SW480 (cell line): ENCODE data around the gene C1orf105.
"Not testable (repeated sequence)": the region's sequence is repeated elsewhere in the genome, so short reads cannot be mapped to it uniquely, and the experiment has no call there.

ENCODE experiments used
- DNase-seq: peaks from one replicate; pipeline ENCODE4 v3.0.0-alpha.2; 2016; ENCODE audit warnings: low spot score

Gene C1orf105

DNA sequence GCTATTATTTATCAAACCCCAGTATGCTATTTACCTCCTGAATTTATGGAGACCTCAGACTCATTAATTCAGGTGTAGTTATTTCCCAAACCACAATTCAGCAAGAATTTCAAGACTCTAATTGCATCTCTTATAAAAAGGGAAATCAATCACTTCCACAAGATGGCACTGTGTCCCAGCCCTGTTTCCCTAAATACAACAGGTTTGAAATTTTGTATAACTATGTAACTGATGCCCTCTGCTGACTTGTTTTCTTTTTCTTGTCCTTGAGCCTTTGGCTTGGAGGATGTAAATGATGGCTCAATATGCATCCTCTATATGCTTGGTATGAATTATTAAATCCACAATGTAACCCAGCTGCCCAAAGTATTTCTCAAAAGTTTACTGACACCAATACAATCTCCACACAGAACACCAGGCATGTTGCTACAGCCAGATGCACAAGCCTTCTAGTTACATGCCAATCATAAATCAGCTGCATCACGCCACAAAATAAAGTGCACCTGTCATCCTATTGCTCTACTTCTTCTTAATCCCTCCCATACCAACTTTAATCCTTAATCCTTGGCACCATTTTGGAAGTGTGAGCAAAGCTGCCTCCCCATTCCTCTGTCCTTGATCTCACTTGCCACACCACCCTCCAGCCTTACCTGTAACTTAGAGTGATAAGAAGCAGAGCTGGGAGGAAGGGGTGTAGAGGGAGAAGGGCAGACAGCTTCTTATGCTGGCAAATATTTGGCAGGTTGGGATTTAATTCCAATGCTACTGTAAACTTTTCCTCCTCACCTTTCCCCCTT, 9.0 kb downstream of the C1orf105 start:
- DNase-seq, result peak; percentile 68

- DNase-seq, result no peak
These were observed 9.6 kb downstream of the C1orf105 start for GRCh38 chr1:172430128-172430454.

GRCh38 chr1:172431204-172431603, 10.7 kb downstream of the C1orf105 start:
- no peak for DNase-seq

- DNase-seq, result no peak
These were observed 11.3 kb downstream of the C1orf105 start for GRCh38 chr1:172431721-172432192.

DNA sequence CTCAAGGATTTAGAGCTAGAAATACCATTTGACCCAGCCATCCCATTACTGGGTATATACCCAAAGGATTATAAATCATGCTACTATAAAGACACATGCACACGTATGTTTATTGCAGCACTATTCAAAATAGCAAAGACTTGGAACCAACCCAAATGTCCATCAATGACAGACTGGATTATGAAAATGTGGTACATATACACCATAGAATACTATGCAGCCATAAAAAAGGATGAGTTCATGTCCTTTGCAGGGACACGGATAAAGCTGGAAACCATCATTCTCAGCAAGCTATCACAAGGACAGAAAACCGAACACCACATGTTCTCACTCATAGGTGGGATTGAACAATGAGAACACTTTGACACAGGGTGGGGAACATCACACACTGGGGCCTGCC, 16.7 kb downstream of the C1orf105 start:
- not testable (repeated sequence) for DNase-seq

- DNase-seq, result no peak
These were observed 21.9 kb downstream of the C1orf105 start for GRCh38 chr1:172442404-172442803.

DNA sequence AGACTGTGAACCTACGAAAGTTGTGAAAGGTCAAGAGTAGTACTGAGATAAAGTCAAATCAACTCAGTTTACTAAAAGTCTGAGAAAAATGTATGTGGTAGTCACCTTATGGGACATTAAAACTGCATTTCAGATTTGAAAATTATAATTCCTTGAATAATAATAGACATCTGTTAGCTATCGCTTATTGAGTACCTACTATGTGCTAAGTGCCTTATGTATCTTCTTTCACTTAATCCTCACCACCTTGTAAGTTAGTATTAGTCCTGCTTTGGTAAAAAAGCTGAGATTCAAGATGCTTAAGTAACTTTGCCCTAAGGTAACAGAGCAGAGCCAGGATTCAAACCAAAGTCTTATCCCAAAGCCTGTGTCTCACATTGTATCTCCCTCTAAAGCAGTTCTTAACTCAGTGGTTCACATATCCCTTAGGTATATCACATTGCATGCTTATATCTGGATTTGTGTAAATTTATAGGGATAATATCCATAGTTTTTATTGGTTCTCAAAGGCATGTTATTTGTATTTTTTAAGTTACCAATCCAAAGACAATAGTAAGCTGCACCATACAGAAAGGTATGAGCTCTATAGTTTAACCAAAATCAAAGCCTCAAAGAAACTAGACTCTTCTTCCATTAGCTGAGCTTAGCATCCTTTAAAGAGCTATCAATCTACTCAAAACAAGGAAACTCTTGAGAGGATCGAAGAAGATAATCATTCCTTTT, 22.5 kb downstream of the C1orf105 start:
- DNase-seq, result no peak

GRCh38 chr1:172443666-172444453, 23.4 kb downstream of the C1orf105 start, which contains the start of gene PIGC:
TSS of gene PIGC (minus strand) at chr1:172444069. CDS start at chr1:172442622, 1,447 bp downstream.
- peak; percentile 88 for DNase-seq

GRCh38 chr1:172446547-172446946, 26.1 kb downstream of the C1orf105 start:
- DNase-seq, result no peak

- DNase-seq, result no peak
These were observed 27.2 kb downstream of the C1orf105 start for GRCh38 chr1:172447641-172448040.

- peak; percentile 93 for DNase-seq
These were observed 28.6 kb downstream of the C1orf105 start for GRCh38 chr1:172448995-172449584.

DNA sequence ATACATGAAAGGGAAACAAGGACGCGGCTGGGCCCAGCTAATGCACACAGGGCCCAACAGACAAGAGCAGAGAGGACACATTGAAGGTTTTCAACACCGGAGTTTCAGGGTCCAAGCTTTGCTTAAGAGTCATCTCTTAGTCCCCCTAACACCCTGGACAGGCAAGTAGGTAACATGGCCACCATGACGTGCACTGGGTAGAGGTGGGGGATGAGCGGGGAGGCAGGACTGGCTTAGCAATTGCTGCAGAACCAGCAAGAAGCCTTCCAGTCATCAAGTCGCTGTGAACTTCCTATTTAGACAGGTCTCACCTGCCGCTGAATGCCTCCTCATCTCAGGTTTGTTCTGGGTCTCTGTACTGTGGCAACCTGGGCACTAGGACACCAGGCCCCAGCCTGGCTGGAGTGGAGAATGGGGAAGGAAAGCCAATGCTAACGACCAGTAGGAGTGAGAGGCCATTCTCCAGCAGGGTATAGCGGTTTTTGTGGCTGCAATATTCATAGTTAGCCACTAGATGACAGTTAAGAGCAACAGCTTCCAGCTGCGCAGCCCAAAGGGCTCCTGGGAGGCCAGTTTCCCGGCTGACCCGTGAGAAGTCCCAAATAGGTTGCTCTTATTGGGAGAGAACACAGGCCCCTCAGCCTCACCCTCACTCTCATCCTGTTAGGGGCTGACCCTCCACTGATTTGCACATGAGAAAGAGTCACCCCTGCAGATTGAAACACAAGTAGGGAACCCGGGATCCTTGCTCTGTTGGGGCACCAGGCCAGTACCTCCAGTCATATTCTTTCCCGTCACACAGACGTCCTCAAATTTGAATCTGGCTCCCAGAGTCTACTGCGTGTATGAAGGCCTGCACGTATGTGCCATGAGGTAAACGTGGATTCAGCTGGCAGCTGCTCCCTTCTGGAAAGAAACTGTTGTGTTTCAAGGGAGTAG, 29.4 kb downstream of the C1orf105 start:
- peak; percentile 89 for DNase-seq

DNA sequence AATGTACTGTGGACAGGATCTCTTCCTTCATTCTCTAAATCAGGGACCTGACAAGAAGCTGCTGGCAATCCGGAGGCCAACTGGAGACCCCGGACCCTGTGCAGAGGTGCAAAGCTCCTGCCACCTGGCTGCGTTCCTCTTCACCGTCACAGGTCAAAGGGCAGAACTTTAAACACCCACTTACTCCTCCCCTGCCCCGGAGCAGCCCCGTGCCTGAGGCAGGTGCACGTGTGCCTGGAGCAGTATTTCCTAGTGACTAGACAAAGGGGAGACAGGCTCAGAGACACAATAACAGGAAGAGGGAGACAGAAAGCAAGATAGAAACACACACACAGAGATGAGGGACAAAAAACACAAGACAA, 30.0 kb downstream of the C1orf105 start:
- peak; percentile 63 for DNase-seq

GRCh38 chr1:172451002-172451443, 30.5 kb downstream of the C1orf105 start:
- DNase-seq, result peak; percentile 82

- peak; percentile 28 for DNase-seq
These were observed 32.2 kb downstream of the C1orf105 start for GRCh38 chr1:172452536-172453152.

- DNase-seq, result no peak
These were observed 32.7 kb downstream of the C1orf105 start for GRCh38 chr1:172453153-172453545.

DNA sequence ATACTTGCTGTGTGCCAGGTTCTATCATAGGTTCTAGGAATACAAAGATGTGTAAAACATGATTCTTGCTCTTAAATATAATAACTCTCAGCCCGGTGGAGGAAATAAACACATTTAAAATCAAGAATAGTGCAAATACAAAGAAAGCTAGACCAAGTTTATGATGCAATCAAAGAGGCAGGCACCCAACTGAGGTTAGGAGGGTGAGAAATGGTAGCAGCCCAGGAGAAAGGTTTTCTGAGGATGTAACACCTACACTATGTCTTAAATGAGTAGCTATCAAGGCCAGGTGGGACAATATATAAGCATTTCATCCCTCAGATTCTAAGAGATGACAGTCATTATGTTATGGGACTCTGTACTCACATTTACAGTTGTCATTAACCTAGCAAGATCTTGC, 33.1 kb downstream of the C1orf105 start:
- DNase-seq, result no peak

GRCh38 chr1:172455451-172455850, 35.0 kb downstream of the C1orf105 start:
- no peak for DNase-seq

GRCh38 chr1:172456344-172456769, 35.9 kb downstream of the C1orf105 start:
- no peak for DNase-seq

DNA sequence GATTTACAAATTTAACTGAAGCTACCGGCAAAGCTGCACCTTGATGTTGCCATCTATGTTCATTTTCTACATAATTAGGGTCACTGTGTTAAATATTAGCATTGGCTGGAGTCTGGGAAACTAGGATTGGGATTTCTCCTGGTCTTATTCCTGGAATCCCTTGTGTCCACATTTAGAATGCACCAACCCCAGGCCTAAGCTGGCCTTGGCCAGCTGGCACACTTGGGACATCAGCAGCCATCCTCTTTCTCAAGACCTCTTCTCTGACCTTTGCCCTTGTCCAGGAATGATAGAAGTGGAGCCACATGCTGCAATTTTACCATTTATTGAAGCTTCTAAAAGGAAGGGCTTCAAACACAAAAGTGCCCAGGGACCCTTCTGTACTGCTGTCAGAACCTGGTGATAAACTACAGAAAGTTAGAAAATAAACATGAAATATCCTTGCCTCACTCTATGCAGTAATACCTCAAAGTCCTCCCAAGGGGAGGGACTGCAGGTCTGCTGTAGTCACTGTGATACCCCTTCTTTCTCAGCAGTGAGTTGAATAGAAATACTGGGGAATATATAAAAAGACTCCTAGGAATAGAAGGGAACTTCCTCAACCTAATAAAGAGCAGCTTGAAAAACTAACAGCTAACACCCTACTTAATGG, 37.1 kb downstream of the C1orf105 start:
- no peak for DNase-seq
